Stimulated activated CD8-positive, alpha-beta memory T cell treated with anti-CD3 and anti-CD28 coated beads, Interleukin-4, amount 100 ng/mL, for 1 hour (primary cell): ENCODE data around the gene PLK4.
"Not testable (repeated sequence)": the region's sequence is repeated elsewhere in the genome, so short reads cannot be mapped to it uniquely, and the experiment has no call there.

Experiments used
- DNase-seq, 2 donors: peaks; one replicate each; pipeline ENCODE4 v3.0.0-alpha.2; 2020; ENCODE audit warnings: low read depth in 2 of 2, low spot score in 1 of 2

The PLK4 gene

DNA sequence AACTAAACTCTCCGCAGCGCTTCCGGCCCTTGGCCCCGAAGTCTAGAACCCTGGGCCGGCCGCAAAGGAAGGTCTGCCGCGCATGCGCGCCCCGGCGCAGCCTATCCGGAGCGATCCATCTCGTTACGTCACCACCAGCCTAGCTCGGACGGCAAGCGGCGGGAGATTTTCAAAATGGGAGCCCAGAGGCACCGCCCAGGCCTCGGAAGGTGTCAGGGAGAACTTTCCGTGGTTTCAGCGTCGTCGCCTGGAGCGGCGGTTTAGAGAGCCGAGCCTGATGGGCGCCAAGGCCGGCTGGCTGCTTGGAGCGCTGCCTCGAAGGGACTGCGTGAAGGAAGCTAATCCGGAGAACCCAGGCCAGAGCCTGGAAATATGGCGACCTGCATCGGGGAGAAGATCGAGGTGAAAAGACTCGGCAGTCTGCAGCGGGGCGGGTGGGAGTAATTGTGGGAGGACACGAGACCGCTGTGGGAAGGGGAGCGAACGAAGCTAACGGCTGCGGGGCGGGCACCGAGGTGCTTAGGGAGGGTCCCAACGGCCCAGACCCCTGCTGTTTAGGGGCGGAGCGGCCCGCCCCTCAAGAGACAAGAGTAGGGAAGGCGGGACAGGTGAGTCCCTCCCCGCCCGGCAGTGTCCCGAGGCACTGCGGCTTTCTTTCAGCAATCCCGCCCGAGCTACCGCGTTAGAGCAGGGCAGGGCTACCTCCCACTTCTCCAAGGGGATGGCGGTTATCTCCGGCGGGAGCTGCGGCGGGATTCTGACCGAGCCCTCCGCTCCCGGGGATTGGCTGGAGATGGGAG lies at the start of gene PLK4:
Gene PLK4 (plus strand): TSS at position 131 of the 800 bp plus-strand sequence. CDS start 242 bp downstream, at position 373.
- DNase-seq = peak; percentile 80 to 91

DNA sequence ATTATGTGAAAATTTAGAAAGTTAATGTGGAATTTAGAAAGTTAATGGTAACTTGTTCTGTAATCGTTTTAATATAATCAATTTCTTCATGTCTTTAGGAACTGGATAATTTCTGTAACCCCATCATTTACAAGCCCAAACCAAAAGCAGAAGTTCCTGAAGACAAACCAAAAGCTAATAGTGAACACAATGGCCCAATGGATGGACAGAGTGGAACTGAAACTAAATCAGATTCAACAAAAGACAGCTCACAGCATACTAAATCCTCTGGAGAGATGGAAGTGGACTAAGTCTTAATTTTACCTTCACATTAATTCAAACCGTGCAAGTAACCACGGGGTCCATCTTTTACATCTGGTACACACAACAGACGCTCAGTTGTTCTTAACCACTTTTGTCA lies 48.1 kb upstream of the PLK4 start:
- DNase-seq = no peak

DNA sequence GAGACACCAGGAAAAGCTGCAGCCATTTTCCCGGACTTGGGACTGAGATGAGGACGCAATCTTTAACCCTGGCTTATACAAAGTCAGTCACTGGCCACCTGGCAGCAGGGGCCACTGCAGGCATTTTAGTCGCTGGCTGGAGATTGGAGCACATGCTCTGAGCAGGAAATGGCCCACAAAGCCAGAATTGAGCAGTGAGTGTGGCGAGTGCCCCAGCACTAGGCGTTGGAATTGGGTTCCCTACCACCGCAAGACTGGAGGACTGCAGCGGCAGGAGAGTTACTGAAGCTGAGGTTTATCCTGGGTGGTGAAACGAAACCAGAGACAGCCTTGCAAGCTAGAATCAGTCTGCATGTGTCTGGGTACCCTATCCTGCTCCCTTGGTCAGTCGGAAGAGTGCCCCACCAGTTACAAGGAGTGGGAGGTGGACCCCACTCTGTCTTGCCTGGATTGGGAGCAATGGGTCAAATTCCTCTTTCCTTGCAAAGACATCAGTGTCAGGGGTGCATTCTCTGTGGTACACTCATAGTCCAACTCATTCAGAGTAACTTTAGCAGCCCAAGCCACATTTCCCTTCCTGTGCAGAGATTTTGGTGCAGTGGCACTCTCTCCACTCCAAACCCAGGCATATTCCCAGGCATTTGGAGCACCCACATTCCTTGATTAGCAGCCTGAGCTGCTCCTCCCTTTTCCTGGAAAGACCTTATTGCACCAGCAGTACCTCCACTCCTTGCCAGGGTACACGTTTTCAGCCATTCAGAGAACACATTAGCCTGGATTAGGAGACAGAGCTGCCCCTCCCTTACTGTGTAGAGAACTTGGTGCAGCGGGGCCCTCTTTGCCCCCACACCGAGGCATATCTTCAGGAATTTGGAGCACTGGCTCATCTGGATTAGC lies 36.7 kb upstream of the PLK4 start:
- DNase-seq = no peak

DNA sequence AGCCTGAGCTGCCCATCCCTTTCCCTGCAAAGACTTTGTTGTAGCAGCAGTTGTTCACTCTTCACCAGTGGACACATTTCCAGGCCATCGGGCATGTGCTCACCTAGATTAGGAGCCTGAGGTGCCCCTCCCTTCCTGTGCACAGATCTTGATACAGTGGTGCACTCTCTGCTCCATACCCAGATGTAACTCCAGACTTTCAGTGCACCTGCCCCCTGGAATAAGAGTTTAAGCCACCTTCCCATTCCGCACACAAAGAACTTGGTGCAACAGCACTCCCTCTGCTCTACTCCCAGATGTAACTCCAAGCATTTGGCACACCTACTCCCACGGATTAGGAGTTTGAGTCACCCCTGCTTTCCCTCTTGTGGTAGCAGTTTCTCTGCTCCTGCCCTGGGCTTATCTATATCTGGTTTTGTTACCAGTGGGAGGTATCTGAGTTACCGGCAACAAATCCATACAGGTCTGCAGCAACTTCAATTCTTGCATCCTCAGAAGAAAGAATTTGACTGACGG lies 36.0 kb upstream of the PLK4 start:
- DNase-seq = no peak

DNA sequence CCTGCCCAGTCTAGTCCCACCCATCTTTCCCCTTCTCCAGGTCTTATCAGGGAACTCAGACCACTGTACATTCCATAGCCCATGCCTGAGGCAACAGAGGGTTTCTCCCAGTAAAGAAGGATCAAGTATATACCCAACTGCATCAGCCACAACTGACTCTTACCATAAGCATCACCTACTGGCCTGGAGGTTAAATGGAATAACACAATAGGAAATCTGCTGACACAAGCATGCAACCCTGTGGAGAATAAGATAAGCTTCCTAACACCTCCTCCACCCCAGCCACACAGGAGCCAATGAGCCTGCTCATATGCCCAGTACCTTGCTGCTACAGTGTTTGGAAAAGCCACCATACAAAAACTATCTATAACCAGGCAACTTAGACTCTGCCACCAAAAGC lies 34.6 kb upstream of the PLK4 start:
- no peak for DNase-seq

DNA sequence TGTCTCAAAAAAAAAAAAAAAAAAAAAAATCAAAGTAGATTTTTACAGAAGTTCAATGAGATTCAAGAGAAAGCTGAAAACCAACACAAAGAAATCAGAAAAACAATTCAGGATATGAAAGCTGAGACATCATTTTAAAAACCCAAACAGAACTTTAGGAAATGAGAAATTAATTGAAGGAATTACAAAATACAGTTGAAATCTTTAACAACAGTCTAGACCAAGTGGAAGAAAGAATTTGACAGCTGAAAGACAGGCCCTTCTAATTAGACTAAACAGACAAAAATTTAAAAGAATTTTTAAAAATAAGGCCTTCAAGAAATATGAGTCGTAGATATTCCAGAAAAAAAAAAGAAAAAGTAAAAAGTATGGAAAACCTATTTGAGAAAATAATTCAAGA lies 33.9 kb upstream of the PLK4 start:
- DNase-seq = no peak

DNA sequence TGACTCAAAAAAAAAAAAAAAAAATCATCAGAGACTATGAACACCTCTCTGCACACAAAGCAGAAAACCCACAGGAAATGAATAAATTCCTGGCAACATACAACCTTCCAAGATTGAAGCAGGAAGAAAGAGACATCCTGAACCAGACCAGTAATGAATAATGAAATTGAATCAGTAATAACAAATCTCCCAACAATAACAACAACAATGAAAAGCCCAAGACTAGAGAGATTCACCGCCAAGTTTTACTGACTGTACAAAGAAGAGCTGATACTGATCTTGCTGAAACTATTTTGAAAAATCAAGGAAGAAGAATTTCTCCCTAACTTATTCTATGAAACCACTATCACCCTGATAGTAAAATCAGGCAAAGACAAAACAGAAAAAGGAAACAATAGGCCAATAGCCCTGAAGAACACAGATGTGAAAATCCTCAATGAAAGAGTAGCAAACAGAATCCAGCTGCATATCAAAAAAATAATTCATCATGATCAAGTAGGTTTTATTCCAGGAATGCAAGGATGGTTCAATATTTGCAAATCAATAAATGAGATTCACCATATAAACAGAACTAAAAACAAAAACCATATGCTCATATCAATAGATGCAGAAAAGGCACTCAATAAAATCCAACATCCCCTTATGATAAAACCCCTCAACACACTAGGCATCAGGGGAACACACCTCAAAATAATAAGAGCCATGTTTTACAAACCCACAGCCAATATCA lies 31.0 kb upstream of the PLK4 start:
- DNase-seq = no peak

DNA sequence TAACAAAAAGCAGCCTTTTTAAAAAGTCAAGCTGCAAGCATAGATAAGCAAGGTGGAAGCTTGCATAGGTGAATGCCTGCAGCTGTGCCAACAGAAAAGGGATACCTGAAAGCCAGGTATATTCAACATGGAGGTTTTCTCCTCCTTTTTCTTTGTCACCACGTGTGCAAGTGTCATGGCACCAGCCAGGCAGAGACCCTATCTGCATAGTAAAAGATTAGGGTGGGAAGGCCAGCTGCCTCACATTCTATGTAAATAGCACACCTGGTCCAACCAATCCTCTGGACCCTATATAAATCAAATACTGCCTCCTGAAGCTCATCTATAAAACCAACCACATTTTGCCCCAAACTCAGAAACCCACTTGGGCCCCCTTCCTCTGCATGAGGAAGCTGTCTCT lies 28.0 kb upstream of the PLK4 start:
- no peak for DNase-seq

DNA sequence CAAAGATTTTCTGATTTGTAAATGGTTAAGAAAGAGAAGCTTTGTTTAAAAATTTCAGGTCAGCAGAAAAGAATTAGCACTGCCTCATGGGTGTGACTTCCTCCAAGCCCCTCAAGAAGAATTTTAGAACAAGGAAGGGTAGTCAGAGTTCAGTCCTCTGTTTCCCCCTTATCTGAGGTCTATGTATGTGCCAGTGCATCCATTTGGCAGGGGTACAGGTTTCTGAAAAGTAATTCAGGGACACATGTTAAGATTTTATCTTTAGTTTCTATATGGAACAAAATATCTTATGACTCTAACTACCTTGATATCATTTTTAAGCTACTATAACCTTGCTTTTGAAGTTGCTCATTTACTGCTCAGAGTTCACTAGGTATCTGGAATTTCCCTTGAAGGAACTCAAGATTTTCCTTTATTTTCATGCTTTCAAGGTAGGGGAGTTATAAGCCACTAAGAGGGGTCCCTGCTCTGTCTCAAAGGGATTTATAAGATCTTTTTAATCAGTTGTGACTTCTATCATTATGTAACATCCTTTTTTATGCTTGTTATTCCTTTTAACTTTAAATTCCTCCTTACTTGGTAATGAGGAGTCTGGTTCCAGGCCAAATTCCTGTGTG lies 24.4 kb upstream of the PLK4 start:
- no peak for DNase-seq

DNA sequence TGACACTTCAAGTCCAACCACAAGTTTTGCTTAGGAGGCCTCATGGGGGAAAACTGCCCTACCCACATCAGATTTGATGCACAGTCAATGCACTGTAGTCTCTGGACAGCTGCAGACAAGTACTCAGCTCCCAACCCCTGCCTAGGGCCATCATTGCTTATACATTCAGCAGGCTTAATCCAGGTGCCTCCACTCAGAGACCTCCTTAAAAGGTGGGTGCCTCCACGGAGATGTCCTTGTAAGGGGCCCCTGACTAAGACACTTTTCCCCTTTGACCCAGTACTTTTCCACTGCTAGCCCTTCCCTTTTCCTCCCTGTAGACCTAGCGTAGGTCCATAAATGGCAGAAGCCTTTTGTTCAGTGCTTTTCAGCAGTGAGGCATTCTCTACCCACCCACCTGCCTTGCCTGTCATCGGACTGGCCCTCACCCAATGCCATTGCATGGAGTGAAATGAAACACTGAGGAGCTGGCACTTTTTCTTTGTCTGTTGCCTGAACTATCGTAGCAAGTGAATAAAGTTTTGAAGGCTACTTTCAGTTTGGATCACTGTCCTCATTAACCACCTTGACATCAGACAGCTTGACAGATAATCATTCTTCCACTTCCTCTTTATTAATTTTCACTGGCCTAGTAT lies 23.8 kb upstream of the PLK4 start:
- no peak for DNase-seq

DNA sequence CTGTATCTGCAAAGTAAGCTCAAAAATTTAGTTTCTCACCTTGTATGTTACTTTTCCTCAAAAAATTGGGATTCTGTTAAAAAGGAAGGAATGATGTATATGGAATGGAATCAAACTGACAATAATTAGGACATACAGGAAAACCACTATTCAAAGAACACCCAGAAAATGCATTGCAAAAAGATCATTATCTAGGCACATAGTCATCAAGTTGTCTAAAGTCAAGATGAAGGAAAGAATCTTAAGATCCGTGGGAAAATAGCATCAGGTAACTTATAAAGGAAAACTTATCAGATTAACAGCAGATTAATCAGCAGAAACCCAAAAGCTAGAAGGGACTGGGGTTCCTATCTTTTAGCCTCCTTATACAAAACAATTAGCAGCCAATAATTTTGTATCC lies 23.1 kb upstream of the PLK4 start:
- no peak for DNase-seq

DNA sequence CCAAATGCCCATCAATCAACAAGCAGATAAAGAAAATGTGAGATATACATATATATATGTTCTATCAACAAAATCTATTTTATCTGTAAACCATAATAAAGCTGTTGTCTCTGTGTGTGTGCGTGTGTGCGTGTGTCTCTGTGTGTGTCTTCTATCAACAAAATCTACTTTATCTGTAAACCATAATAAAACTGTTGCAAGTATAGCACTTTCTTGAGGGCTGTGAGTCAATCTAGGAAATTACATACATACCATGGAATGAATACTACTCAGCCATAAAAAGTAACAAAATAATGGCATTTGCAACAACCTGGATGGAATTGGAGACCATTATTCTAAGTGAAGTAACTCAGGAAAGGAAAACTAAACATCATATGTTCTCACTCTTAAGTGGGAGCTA lies 12.5 kb upstream of the PLK4 start:
- no peak for DNase-seq

DNA sequence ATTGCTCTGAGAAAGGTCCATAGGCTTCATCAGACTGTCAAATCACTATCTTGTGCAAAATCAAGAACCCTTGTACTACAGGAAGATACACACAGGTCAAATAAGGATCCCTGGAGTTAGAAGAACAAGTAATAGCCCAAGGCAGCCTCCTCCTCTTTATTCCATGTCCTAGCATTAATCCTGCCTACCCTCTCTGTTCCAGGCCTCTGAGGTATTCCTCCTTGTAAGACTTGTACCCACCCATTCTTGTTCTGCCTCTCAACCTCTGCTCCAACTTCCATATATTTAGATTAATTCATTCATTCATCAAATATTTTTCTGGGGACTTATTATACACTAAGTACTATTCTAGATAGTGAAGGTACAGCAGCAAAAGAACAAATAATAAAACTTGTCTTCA lies 10.4 kb upstream of the PLK4 start:
- no peak for DNase-seq

DNA sequence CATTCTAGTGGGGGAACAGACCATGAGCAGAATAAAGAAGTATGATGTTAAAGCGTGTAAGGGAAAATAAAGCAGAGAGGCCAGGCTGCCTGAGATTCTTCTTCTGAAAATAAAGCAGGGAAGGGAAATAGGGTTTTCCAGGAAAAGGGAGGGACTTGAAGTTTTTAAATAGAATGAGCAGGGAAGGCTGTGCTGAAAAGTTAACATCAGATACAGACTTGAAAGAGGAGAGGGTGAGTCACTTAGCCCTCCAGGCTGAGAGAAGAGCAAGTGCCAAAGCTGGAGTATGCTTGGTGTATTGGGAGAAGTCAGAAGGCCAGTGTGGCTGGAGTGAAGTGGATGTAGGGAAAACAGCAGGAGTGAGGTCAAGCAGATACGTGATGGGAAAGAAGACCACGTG lies 10.0 kb upstream of the PLK4 start:
- no peak for DNase-seq

DNA sequence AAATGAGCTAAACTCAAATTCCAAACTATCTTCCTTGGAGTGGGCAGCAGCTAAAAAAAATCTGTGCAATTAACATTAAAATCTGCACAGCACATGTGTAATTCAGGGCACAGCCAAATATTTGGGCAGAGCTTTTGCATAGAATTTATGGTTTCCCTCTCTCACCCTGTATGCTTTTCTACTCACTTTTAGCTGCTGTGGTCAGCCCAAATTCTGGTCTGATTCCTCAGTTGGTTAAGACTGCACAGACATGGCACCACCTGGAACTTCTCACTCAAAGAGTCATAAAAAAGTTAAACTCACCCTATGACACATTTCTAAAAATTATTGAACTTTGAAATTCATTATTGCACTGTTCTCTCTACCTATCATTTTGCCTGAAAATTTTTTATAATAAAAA lies 4.9 kb upstream of the PLK4 start:
- no peak for DNase-seq

DNA sequence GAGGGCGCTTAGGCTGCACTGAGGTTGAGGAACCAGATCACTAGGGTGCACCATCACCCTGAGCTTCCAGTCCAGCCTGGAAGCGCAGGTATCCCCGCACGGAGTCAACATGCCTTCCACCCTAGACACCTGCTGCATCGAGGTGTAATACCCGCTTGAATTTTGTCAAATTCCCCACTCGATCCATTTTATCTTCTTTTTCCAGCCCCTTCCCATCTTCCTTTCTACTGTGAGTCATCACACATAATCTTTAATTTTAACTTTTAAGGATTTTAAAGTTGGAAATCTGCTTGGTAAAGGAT lies 821 bp downstream of the PLK4 start:
- DNase-seq = peak in 1 of 2 donors; percentile 1

DNA sequence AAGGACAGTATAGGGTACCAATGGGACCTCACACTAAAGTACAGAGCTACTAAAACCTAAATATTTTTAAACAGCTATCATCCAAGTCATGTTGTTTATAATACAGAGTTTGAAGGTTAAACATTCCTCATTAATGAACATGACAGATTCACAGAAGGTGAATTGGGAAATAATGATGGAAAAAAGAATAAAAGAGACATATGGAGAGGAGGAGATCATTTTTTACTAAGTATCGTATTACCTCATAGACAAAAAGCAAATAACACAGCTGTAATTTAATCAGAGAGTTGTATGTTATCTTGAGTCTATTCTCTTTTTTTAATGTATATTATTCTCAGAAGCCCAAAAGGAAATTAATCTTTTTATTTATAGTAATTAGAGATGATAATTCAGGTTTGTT lies 7.9 kb downstream of the PLK4 start:
- DNase-seq = no peak

DNA sequence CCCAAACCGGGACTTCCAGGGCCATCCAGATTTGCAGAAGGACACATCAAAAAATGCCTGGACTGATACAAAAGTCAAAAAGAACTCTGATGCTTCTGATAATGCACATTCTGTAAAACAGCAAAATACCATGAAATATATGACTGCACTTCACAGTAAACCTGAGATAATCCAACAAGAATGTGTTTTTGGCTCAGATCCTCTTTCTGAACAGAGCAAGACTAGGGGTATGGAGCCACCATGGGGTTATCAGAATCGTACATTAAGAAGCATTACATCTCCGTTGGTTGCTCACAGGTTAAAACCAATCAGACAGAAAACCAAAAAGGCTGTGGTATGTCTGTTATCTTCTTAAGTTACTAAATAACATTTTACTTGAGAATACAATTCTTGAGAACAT lies 9.2 kb downstream of the PLK4 start:
- DNase-seq = no peak

DNA sequence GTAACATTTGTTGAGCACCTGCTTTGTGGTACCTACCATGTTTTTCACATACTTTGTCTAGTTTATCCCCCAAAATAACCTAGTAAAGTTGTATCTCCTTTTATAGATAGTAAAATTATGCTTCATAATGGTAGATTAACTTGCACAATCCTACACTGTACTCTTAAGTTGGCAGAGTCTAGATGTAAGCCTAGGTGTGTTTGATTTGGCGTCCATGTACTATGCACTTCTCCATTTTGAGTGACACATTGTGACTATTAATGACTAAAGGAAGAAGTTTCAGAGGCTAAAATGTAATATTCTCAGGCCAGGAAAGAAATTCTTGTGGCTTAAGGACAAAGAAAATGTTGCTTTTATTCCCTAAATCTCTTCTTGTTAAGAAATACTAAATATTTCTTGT lies 15.4 kb downstream of the PLK4 start:
- DNase-seq = no peak

DNA sequence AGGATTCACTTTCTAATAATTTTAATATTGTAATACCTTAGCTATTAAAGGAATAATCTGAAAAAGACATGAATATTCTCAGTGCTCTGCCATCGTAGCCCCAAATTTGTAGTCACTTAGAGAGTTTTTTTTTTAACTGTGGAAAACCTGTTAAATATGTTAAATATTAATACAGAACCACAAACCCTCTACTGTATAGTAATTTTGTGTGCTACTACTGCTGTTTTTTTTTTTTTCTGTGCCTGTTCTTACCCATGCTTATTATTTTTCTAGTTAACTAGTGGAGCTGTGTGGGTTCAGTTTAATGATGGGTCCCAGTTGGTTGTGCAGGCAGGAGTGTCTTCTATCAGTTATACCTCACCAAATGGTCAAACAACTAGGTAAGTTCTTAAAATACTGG lies 15.8 kb downstream of the PLK4 start:
- DNase-seq = no peak

DNA sequence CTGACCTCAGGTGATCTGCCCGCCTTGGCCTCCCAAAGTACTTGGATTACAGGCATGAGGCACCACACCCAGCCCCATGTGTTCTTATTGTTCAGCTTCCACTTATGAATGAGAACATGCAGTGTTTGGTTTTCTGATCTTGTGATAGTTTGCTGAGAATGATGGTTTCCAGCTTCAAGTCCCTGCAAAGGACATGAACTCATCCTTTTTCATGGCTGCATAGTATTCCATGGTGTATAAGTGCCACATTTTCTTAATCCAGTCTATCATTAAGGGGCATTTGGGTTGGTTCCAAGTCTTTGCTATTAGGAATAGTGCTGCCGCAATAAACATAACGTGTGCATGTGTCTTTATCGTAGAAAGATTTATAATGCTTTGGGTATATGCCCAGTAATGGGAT lies 19.0 kb downstream of the PLK4 start:
- not testable (repeated sequence) for DNase-seq
